ENCODE results near the gene IL9R. TPM values are rescaled to one million over a fixed set of nuclear protein-coding genes. Genes with fewer than 3 reads are reported as not detected.
"Not testable (repeated sequence)": the region's sequence is repeated elsewhere in the genome, so short reads cannot be mapped to it uniquely, and the experiment has no call there.

IL9R gene
- total and polyA plus RNA-seq, 2 donors from 2014 or later = 0.88 TPM; not detected in 1

DNA sequence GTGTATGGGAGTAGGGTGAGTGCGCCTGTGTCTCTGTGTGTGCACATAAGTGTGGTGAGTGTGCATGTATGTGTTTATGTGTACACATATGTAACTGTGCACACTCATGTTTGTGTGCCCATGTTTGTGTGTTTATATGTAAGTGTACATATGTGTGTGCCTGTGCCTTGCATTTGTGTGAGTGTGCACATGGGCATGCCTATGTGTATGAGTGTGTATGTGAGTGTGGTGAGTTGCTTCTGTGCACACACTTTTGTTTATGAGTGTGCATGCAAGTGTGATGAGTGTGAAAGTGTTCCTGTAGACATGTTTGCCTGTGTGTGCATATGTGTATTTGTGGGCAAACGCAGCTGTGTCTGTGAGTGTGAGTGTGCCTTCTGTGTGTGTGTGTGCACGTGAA lies 7.2 kb downstream of the IL9R start:
- TF ChIP-seq, protein P1, sequence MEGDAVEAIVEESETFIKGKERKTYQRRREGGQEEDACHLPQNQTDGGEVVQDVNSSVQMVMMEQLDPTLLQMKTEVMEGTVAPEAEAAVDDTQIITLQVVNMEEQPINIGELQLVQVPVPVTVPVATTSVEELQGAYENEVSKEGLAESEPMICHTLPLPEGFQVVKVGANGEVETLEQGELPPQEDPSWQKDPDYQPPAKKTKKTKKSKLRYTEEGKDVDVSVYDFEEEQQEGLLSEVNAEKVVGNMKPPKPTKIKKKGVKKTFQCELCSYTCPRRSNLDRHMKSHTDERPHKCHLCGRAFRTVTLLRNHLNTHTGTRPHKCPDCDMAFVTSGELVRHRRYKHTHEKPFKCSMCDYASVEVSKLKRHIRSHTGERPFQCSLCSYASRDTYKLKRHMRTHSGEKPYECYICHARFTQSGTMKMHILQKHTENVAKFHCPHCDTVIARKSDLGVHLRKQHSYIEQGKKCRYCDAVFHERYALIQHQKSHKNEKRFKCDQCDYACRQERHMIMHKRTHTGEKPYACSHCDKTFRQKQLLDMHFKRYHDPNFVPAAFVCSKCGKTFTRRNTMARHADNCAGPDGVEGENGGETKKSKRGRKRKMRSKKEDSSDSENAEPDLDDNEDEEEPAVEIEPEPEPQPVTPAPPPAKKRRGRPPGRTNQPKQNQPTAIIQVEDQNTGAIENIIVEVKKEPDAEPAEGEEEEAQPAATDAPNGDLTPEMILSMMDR (IDR thresholded peaks at IDR 0.05; ENCODE audit: borderline replicate concordance, extremely low read depth, insufficient read depth) = no peak
- intact Hi-C loops (cut with DNase I) = no loop called here

DNA sequence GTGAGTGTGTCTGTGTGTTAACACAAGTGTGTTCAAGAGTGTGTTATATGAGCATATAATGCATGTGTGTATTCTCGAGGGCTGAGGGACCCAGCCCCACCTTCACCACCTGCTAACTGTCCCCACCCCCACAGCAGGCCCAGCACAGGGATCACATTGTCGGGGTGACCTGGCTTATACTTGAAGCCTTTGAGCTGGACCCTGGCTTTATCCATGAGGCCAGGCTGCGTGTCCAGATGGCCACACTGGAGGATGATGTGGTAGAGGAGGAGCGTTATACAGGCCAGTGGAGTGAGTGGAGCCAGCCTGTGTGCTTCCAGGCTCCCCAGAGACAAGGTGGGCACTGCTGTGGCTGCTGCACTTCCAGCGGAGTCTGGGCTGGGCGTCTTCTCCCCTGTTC lies 7.6 kb downstream of the IL9R start:
- no peak overlapping the region for H3K9ac ChIP-seq (ENCODE audit: low read length in 3 of 3)
- peaks cover 0 to 4% (median 0%) of the 10 kb centered on the region in 3 donors for H3K9me3 ChIP-seq (ENCODE audit: control insufficient read depth in 2 of 3, insufficient read depth in 1 of 3, low read length in 3 of 3)
- intact Hi-C loops (cut with DNase I) = no loop called here
- TF ChIP-seq, protein P1 (IDR thresholded peaks at IDR 0.05; ENCODE audit: borderline replicate concordance, extremely low read depth, insufficient read depth) = no peak
- no peaks in the 10 kb centered on the region for H3K36me3 ChIP-seq (ENCODE audit: control insufficient read depth in 2 of 3, insufficient read depth in 3 of 3, low read length in 3 of 3)
- H3K4me1 ChIP-seq (ENCODE audit: control insufficient read depth in 2 of 3, insufficient read depth in 2 of 3, low read depth in 1 of 3, low read length in 3 of 3) = no peaks in the 10 kb centered on the region
- no peaks in the 10 kb centered on the region for H3K27me3 ChIP-seq (ENCODE audit: control insufficient read depth, insufficient read depth, low read length)
- DNase-seq (no peak), FAIRE-seq (no peak)
- no peak overlapping the region for H3K27ac ChIP-seq (ENCODE audit: low read depth in 2 of 2, low read length in 2 of 2)
- H3K4me3 ChIP-seq (ENCODE audit: low read length in 3 of 3) = no peak overlapping the region

More for the DNA sequence above, 7.2 kb downstream of the IL9R start:
- DNase-seq (no peak), FAIRE-seq (no peak)
- Histone ChIP-seq H3K27me3 (ENCODE audit: control insufficient read depth, insufficient read depth, low read length) (no peaks in the 10 kb centered on the region), H3K27ac (ENCODE audit: low read depth in 2 of 2, low read length in 2 of 2) (no peak overlapping the region), H3K36me3 (ENCODE audit: control insufficient read depth in 2 of 3, insufficient read depth in 3 of 3, low read length in 3 of 3) (no peaks in the 10 kb centered on the region), H3K4me1 (ENCODE audit: control insufficient read depth in 2 of 3, insufficient read depth in 2 of 3, low read depth in 1 of 3, low read length in 3 of 3) (no peaks in the 10 kb centered on the region), H3K9ac (ENCODE audit: low read length in 3 of 3) (no peak overlapping the region), H3K9me3 (ENCODE audit: control insufficient read depth in 2 of 3, insufficient read depth in 1 of 3, low read length in 3 of 3) (peaks cover 0 to 4% (median 0%) of the 10 kb centered on the region in 3 donors), H3K4me3 (ENCODE audit: low read length in 3 of 3) (no peak overlapping the region)

DNA sequence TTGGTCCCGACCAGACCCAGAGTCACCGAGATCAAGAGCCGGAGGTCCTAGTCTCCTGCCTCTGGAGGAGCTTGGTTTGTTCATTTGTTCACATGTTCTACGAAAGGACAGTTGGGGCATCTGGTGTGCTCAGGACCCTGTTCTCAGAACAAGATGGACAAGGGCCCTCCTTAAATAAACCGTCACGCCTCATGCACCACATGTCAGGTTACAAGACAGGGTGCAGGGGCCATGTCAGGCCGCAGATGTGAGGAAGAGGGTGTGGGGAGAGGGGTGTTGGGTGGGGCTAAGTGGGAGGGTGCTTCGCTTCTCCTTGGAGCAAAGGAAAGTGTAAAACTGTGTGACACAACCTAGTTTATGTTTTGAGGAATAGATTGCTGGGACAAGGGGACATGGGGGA lies 9.0 kb downstream of the IL9R start:
- DNase-seq; H3K27ac ChIP-seq (ENCODE audit: low read depth in 2 of 2, low read length in 2 of 2); H3K4me3 ChIP-seq (ENCODE audit: low read length in 3 of 3); intact Hi-C loops (cut with DNase I); H3K36me3 ChIP-seq (ENCODE audit: control insufficient read depth in 2 of 3, insufficient read depth in 3 of 3, low read length in 3 of 3); H3K9ac ChIP-seq (ENCODE audit: low read length in 3 of 3); FAIRE-seq; H3K4me1 ChIP-seq (ENCODE audit: control insufficient read depth in 2 of 3, insufficient read depth in 2 of 3, low read depth in 1 of 3, low read length in 3 of 3); H3K27me3 ChIP-seq (ENCODE audit: control insufficient read depth, insufficient read depth, low read length); H3K9me3 ChIP-seq (ENCODE audit: control insufficient read depth in 2 of 3, insufficient read depth in 1 of 3, low read length in 3 of 3): not testable (repeated sequence)

DNA sequence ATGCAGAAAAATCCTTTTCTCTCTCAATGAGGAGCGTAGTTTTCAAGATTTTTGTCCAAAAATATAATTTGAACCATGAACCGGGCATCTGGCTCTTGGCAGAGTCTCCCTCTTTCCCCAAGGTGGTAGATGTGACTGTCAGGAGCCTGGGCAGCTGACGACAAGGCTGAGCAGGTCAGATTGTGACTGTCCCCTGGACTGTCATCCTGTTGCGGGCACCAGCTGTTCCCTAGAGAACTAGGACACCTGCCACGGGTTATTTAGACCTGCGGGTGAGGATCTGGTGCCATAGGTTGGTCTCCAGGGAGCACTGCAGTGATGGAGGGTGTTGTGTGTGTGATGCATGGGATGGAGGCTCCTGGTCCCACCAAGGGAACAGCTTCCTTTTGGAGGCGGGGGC lies 10.9 kb downstream of the IL9R start:
- H3K9ac ChIP-seq (ENCODE audit: low read length in 3 of 3); H3K36me3 ChIP-seq (ENCODE audit: control insufficient read depth in 2 of 3, insufficient read depth in 3 of 3, low read length in 3 of 3); intact Hi-C loops (cut with DNase I); H3K9me3 ChIP-seq (ENCODE audit: control insufficient read depth in 2 of 3, insufficient read depth in 1 of 3, low read length in 3 of 3); H3K4me1 ChIP-seq (ENCODE audit: control insufficient read depth in 2 of 3, insufficient read depth in 2 of 3, low read depth in 1 of 3, low read length in 3 of 3); H3K27ac ChIP-seq (ENCODE audit: low read depth in 2 of 2, low read length in 2 of 2); H3K4me3 ChIP-seq (ENCODE audit: low read length in 3 of 3); FAIRE-seq; DNase-seq; H3K27me3 ChIP-seq (ENCODE audit: control insufficient read depth, insufficient read depth, low read length): not testable (repeated sequence)

All from kidney (tissue), 14 donors.